ENCODE results near the gene UNC80.

Gene UNC80

DNA sequence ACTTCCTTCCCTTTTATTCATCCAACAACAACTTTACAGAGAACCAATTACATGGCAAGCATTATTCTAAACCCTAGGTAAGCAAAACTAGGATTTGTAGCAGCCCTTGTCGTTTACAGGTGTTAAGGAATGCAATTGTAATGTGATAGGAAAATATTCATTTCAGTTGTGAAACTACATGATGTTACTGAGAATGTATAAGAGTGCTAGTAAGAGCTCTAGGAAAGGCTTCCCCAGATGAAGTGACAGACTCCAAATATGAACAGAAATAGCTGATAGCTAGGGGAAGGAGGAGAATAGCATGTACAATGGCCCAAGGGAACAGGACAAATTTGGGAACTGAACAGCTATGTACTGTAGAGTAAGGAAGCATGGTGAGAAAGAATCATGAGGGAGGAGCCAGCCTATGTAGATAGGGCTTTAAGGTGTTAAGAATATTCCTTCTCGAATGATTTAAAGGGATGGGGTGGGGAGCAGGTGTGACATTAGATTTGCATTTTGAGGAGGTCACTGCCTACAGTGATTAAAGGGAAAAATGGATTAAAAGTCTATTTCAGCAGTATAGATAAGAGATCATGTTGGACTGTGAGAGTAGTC, 262.6 kb downstream of the UNC80 start:
- H3K27me3 ChIP-seq (ENCODE audit: insufficient read depth, low read length): no peaks in the 10 kb centered on the region
- no peak overlapping the region for H2AFZ ChIP-seq (ENCODE audit: low read depth, low read length)
- no peaks in the 10 kb centered on the region for H3K4me1 ChIP-seq (ENCODE audit: insufficient read depth, low read length)
- peaks cover 2% of the 10 kb centered on the region for H3K36me3 ChIP-seq (ENCODE audit: insufficient read depth, low read length)
- H3K9me3 ChIP-seq (ENCODE audit: low read length): no peaks in the 10 kb centered on the region
- H3K4me3 ChIP-seq (ENCODE audit: low read length): no peak overlapping the region

DNA sequence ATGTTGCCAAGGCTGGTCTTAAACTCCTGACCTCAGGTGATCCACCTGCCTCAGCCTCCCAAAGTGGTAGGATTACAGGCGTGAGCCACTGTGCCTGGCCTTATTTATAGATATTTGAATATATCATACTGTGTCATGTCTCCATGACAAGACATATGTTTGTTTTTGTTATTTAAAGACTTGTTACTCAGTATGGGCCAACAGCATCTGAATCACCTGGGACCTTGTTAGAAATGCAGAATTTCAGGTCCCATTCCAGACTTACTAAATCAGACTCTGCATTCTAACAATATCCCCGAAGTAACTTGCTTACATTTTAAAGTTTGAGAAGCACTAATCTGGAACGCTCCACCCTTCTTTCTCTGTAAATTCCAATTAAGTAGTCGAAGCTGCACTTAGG, 264.0 kb downstream of the UNC80 start:
- Histone ChIP-seq H3K4me1 (ENCODE audit: insufficient read depth, low read length) (no peaks in the 10 kb centered on the region), H3K4me3 (ENCODE audit: low read length) (no peak overlapping the region), H3K9me3 (ENCODE audit: low read length) (no peaks in the 10 kb centered on the region), H3K36me3 (ENCODE audit: insufficient read depth, low read length) (no peaks in the 10 kb centered on the region), H2AFZ (ENCODE audit: low read depth, low read length) (no peak overlapping the region), H3K27me3 (ENCODE audit: insufficient read depth, low read length) (no peaks in the 10 kb centered on the region)

DNA sequence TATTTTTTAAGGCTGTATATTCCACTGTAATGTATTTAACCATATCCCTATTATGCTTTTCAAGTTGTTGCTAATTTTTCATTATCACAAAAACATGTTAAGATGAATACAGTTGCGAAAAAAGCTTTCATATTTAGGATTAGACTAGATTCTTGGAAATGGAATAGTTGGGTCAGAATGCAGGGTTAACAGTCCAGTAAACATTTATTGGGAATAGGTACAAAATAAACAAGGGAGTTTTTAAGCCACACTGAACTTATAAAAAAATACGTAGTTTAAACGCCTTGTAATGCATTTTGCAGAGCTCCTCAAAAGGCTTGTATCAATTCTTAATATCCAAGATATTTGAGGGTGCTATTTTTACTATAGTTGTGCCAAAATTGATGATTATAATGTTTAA, 266.4 kb downstream of the UNC80 start:
- no peaks in the 10 kb centered on the region for H3K27me3 ChIP-seq (ENCODE audit: insufficient read depth, low read length)
- H2AFZ ChIP-seq (ENCODE audit: low read depth, low read length): no peak overlapping the region
- no peaks in the 10 kb centered on the region for H3K36me3 ChIP-seq (ENCODE audit: insufficient read depth, low read length)
- H3K9me3 ChIP-seq (ENCODE audit: low read length): no peaks in the 10 kb centered on the region
- H3K4me1 ChIP-seq (ENCODE audit: insufficient read depth, low read length): no peaks in the 10 kb centered on the region
- H3K4me3 ChIP-seq (ENCODE audit: low read length): no peak overlapping the region

DNA sequence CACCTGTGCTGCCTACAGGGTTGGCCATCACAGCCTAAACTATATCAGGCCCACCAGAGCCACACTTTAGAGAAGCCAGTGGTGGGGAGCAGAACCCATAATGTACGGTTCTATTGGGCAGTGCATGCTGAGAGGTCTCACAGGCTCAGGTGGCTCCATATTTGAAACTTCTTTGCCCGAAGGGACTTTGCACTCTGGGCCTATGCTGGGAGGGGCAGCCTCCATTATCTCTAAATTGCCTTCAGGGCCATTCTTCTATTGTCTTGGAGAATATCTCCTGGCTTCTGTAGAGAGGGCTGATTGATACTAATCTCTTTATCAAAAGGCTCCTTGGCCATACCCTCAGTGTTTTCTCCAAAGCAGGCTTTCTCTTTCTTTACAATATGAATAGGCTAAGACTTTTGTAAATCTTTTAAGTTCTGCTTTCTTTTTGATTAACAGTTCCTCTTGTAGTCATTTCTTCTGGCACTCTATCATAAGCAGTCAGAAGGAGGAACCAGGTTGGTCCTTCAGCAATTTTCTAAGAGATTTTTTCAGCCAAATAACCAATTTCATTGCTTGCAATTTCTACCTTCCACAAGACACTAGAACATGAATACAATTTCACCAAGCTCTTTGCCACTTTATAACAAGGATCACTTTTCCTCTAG, 275.3 kb downstream of the UNC80 start:
- no peaks in the 10 kb centered on the region for H3K27me3 ChIP-seq (ENCODE audit: insufficient read depth, low read length)
- no peaks in the 10 kb centered on the region for H3K4me1 ChIP-seq (ENCODE audit: insufficient read depth, low read length)
- peaks cover 2% of the 10 kb centered on the region for H3K9me3 ChIP-seq (ENCODE audit: low read length)
- no peak overlapping the region for H3K4me3 ChIP-seq (ENCODE audit: low read length)
- H3K36me3 ChIP-seq (ENCODE audit: insufficient read depth, low read length): no peaks in the 10 kb centered on the region
- H2AFZ ChIP-seq (ENCODE audit: low read depth, low read length): no peak overlapping the region

Data from neuron (in vitro differentiated cells).